Measurements from ENCODE around the gene TPPP2.

Gene TPPP2

DNA sequence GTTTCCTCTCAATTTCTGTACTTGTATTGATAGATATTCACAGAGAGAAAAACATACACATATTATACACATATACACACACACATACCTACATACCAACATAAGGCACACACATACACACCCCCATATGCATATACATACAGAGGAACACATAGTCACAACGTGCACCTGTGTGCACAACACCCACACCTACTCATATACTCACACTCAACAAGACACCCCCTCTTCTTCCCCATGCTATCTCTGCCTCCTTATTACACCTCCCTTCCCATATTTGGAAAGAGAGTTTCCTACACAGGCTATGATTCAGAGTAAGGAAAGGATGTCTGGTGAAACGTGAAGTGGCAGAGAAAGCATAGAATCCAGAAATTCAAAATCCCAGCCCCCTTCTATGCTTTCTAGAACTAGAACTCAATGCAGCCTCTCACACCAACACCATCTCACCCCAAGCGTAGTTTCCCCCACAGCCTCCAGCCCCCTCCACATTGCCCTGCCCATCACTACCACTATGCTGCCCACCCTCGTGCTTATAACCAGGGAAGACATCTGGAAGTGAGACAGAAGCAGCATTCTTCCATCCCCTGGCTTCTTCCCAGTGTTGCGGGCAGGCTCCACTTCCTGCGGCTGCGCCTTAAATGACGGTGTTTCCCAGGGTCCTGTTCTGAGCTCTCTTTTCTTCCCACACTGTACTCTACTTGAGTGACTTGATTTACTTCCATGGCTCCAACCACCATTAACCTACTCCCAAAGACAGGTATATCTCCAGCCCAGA, 30.0 kb downstream of the TPPP2 start:
- no peak for DNase-seq

DNA sequence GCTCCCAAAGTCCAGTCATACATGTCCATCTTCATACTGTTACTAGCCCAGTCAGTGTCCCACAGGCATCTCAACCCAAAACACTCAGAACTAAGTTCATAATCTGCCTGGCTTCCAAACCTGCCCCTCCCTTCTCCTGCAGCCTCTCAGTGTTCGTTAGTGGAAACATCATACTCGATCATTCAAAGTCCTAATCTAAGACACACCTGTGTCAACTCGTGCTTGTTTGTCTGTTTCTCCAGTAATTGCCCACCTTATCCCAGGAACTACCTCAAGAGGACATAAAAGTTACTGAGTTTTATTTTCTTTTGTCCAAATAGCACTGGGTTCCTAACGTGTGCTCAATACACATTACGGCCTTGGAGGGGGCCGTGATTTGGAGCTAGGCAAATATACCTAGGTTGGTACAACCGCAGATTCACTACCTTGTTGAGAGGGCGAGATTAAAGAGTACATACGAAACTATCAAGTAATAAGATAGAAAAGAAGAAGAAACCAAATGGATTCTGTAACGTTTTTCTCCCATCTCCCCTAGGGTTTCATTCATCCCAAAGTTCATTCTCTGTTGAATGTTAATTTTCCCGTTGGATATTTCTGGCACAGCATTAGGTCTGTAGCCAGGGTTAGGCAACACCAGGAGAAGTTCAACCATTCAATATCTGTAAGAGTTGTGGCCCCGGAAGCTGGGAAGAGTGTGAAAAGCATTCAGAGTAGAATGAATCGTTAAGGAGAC, 30.8 kb downstream of the TPPP2 start:
- DNase-seq: no peak

DNA sequence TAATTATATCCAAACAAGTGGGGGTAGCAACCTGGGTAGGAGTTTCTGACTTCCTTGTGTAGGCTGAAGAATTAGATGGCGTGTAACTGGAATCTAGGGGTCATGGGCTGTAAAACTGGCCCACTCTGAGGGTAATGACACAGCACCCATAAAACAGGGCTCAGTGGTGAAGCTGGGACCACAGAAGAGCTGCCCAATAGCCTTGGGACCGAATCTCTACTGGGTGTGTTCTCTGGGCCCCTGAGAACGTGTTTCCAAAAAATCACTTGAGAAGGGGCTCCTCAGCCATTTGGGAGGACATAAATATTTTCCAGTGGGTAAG, 31.3 kb downstream of the TPPP2 start:
- no peak for DNase-seq

DNA sequence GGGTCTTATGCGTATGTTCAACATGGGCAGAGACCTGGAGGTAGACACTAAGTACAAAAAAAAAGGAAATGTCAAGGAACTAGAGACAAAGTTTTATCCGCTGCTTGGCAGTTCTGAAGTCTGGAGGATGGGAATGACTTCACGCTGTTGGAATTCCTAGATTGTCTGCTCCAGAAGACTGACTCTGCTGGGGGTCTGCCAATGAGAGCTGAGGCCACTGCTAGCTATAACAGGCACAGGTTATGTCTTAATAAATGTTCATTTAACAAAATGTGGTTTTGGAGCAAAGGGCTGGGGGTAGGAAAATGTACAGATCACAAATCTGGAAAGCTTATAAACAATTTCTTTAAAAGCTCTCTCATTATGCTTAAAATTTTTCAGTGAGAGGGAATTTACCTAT, 33.5 kb downstream of the TPPP2 start:
- no peak for DNase-seq

DNA sequence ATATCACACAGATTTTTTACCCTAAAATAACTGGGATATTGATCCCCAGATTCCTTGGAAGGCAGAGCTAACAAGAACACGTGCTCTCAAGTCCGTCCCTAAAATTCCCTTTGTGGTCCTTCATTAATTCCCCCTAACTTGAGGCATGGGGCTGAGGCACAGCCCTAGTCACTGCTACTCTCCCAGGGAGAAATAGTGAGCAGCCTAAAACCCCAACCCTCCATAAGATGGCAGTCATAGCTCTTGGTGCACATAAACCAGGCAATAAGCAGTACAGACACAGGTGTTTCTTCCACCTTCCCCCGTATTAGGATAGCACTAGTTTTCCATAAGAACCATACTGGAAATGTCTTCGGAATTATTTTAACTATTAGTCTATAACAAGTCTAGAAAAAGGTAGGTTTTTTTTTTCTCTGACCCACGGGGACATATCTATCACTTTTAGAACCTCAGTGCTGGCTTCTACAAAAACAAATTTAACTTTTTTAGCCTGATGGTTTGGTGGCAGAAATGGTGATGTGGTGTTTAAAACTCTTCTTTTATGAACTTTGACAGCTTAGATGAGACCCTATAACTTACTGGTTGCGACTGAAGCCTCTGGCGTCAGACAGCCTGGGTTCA, 37.0 kb downstream of the TPPP2 start:
- DNase-seq: peak; percentile 21

DNA sequence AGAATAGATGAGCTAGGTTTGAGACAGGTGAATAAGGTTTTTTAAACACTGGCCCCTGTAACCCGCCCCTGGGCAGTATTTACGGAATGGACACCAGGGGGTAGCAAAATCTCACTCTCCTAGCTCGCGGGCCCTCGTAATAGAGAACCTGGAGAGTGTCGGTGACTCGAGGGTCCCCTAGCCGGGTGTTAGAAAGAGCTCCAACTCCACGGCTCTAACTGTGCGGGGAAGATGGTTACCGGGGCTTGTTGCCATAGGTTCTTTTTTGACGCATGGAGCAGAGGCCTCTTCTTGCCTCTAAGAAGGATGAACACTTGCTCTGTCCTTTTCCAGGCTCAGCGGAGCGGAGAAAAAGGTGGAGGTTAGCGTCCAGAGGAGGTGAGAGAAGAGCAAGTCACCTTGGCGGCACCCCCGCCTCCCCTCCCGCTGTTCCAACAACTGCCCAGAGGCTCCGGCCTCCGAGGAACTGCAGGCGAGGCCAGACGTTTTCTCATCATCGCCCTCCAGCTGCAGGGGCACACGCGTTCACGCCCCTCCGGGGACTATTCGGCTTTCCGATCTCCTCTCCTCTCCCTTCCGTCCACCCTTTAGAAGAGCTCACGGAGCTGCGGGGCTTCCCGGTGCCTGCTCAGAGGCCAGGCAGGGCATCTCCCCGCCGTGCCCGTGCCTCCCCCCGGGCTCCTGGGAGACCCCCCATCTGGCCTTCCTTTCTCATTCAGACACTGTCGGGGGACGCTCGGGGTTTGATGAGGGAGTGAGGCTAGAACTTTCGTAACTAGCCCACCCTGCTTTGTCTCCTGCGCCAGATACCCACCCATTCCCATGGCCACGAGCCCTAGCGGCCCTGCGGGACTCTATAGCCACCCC, 38.7 kb downstream of the TPPP2 start:
- peak; percentile 71 for DNase-seq

DNA sequence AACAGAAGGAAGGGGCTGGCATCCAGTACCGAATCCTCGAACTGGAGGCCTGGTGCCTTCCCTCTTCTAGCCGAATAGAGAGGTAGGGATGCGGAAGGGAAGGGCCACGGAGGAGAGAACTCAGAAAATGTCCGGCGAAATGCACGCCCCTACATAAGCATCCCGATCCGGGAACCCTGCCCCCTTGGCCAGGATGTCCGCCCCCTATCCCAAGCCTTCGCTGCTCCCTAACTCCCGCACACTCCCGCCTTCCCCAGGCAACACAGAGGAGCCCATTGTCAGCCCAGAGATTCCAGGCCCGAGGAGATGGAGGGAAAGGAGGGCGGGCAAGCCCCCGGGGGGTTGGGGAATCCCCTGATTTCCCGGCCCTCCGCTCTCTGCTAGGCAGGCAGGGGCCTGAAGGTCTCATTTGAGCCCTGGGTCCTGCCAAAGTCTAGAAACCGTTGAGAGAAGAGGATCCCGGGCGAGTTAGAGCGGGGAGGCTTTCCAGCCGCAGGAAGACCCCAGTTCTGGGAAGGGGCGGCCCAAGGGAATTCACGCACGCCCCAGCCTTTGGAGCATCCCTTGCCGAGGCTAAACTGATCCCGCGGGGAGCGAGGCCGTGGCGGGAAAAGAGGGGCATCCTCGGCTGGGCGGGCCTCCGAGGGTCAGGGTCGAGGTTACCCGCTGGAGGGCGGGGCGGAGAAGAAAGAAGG, 39.5 kb downstream of the TPPP2 start:
- no peak for DNase-seq

DNA sequence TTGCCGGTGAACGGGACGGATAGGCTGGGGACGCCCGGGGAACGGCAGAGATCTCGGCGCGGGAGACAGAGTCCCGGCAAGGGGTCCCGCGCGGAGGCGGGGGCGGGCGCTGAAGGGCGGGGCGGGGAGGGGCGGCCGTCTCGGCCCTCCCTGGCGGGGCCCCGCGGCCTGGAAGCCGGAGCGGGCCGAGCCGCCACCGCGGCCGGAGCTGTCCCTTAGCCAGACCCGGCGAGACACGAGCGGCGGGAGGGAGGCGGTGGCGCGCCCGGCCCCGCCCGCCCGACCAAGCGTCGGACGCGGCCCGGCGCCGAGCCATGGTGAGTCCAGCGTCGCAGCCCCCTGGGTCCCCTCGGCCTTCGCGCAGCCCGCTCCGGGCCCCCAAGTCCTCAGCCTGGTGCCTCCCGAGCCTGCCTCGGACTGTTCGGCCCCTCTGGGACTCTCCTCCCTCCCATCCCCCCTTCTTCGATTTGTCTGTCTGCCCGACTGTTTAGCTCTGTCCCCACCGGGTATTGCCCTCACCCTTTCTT, 40.1 kb downstream of the TPPP2 start, which contains the start of gene ARHGEF40:
TSS of gene ARHGEF40 (plus strand) at position 222 of the 527 bp plus-strand sequence. CDS start at position 315, 93 bp downstream.
- no peak for DNase-seq

DNA sequence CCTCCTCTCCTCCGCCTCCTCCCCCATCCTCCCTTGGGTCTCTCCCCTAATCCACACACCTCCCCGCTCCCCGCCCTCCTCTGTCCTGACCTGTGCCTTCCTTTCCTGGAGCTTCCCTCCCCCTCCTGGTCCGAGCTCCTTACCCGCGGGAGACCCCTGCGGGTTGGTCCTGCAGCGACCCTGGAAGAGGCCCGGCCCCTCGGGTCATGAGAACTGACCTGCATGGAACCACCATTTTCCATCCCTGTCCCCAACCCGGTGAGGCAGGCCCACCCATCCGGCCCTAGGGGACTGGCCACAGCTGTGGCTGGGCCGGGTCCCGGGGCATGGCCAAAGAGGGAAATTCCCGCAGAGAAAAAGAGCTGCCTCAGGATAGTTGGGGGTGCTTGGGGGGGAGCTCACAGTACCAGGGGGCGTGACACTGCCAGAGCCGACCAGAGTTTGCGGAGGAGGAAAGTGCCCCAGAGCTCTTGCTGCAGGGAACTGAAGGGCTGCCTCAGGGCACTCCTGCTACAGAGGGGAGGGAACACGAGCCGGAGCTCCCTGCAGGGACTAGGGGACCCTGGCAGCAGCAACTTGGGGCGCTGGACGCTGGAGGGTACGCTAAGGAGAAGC, 40.7 kb downstream of the TPPP2 start:
- no peak for DNase-seq

DNA sequence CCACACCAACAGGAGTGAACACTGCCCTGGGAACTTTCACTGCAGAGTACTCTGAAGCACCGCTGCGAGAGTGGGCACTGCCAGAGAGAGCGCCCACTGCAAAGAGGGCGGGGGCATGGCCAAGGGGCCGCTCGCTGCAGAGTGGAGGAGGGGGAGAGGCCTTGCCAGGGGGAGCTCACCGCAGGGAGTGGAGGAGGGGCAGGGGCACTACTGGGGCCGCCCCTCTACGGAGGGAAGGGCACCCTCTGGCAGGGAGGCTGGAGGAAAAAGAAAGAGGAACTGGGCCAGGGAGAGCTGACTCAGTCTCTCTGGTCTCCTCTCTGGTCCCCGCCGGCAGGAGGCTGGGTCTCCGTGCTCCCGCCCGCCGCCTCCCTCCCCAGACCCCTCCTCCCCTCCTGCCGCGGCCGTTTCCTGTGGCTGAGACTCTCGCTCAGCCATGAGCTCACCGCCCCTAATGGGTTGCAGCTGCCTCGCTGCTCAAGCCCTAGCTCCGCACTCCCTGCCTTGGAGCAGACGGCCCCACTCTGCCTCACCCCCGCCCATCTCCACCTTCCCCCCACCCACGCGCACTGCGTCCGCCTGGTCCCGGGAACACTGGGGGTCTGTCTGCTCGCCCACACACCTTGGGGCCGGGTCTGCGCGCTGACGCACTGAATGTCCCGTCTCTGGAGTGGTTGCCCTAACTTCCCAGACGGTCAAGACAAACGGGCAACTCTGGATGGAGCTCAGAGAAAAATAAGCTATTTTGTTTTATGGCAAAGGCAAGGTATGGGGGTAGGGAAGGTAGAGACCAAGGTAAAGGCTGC, 41.4 kb downstream of the TPPP2 start:
- DNase-seq: peak; percentile 87

DNA sequence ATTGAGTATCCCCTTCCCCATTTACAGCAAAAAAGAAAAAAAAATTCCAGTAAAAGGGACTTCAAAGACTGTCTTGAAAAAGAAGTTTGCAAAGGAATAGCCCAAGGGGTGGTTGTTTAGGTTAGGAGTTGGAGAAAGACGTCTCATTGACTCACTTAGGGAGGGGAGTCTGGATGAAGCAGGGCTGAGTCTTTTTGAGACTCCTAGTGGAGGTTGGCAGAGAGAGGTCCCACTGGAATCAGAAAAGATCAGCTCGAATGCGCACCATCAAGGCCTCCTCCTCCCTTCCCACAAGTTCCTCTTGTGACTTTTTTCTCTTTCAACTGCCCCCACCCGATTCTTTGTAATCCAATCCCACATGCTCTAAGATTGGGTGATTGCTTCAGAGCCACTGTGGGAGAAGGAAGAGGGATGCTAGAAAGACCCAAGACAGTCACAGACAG, 42.0 kb downstream of the TPPP2 start:
- DNase-seq: no peak

DNA sequence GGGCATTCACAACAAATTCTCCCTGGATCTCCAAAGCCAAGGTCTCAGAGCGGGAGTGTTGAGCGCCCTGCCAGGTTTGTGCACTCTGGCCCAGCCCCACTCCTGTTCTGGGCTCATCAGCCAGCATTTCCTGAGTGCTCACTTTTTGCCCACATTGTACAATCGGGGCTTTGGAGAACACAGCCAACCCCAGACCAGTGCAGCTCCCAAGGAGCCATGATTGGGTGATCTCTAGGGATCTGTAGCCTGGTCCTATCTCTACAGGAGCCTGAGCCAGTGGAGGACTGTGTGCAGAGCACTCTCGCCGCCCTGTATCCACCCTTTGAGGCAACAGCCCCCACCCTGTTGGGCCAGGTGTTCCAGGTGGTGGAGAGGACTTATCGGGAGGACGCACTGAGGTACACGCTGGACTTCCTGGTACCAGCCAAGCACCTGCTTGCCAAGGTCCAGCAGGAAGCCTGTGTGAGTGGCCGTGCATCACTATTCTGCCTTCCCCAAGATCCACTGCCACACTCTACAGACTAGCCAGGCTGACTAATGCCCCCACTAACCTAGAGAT, 42.8 kb downstream of the TPPP2 start:
- no peak for DNase-seq

DNA sequence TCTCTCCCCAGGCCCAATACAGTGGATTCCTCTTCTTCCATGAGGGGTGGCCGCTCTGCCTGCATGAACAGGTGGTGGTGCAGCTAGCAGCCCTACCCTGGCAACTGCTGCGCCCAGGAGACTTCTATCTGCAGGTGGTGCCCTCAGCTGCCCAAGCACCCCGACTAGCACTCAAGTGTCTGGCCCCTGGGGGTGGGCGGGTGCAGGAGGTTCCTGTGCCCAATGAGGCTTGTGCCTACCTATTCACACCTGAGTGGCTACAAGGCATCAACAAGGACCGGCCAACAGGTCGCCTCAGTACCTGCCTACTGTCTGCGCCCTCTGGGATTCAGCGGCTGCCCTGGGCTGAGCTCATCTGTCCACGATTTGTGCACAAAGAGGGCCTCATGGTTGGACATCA, 43.9 kb downstream of the TPPP2 start:
- DNase-seq: no peak

DNA sequence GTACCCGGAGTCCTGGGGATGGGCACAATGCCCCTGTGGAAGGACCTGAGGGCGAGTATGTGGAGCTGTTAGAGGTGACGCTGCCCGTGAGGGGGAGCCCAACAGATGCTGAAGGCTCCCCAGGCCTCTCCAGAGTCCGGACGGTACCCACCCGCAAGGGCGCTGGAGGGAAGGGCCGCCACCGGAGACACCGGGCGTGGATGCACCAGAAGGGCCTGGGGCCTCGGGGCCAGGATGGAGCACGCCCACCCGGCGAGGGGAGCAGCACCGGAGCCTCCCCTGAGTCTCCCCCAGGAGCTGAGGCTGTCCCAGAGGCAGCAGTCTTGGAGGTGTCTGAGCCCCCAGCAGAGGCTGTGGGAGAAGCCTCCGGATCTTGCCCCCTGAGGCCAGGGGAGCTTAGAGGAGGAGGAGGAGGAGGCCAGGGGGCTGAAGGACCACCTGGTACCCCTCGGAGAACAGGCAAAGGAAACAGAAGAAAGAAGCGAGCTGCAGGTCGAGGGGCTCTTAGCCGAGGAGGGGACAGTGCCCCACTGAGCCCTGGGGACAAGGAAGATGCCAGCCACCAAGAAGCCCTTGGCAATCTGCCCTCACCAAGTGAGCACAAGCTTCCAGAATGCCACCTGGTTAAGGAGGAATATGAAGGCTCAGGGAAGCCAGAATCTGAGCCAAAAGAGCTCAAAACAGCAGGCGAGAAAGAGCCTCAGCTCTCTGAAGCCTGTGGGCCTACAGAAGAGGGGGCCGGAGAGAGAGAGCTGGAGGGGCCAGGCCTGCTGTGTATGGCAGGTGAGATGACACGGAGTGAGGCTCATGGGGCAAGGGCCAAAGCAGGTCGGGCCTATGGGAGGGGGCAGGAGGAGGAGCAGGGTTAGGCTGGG, 44.6 kb downstream of the TPPP2 start:
- DNase-seq: no peak

DNA sequence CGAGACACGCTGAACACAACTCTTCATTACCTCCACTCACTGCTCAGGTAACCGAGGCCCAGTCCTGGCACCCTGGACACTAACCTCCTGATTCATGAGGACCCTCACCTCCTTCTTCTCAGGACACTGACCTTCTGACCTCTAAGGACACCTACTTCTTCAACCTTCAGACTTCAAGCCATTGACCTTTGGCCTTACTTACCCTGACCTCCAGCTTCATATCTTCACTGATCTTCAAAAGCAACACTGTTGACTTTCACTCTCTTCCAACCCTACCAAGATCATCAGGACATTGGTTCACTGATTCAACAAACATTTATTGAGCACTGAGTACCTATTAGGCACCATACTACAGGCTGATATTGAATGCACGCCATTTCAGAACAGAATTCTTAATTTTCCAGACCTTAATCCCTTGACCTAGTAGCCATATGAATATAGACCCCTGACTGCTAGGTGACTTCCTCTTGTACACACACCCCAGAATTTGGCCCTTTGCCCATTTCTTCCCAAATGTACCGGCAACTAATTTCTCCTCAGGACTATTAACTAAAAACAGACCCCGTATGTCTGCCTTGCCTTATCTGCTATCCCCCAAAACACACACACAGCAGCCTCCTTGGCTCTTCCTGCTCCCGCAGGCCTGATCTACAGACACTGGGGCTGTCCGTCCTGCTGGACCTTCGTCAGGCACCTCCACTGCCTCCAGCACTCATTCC, 45.9 kb downstream of the TPPP2 start:
- DNase-seq: no peak

DNA sequence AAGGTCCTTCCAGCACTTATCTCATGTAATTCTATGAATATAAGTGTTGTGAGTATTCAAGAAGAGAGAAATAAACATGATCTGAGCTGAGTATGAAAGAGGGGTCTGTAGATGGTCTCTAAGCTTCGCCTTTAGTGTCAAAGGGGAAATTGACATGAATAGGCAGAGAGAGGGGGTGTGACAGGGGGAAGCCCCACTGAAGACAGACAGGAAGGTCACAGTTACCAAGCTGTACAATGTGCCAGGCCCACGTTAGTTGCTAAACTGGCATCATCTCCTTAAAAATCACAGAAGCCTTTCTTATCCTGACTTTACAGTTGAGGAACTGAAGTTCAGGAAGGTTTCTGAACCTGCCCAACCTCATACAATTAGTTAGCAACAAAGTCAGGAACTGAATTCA, 47.7 kb downstream of the TPPP2 start:
- DNase-seq: no peak

DNA sequence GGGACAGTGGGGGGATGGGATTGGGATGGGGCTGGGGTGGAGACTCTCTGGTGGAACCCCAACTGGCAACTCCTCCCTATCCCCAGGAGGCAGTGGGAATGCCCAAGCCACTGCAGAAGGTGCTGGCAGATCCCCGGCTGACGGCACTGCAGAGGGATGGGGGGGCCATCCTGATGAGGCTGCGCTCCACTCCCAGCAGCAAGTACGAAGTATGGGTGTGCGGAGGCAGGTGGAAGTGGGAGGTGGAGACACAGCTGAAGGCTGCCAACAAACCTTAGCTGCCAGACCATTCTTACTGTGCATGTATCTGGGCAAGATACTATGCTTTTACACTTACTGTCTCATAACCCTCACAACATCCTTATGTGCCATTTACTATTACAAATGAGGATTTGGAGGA, 48.3 kb downstream of the TPPP2 start:
- no peak for DNase-seq

DNA sequence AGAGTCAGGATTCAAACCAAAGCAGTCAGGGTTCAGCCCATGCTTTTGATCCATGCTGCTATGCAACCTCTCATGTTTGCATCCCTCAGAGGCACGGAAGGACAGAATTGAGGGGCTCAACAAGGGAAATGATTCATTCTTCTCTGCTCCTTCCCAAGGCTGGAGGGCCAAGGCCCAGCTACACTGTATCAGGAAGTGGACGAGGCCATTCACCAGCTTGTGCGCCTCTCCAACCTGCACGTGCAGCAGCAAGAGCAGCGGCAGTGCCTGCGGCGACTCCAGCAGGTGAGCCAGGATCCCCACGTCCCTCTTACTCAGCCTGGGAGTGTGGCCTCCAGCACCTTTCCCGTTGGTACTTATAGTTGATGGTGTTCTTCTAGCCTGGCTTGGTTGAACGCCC, 48.7 kb downstream of the TPPP2 start:
- no peak for DNase-seq

Measured in COR-L47 (cell line).